HG02885 (cell line): ENCODE measurements around the gene STRIP1.
"Not testable (repeated sequence)": the region's sequence is repeated elsewhere in the genome, so short reads cannot be mapped to it uniquely, and the experiment has no call there.

ENCODE experiments used
- ATAC-seq: cut with Tn5 transposase; IDR thresholded peaks from one replicate; pipeline ENCODE4 v1.9.1; 2021; ENCODE audit warnings: mild to moderate bottlenecking; ENCODE audit not compliant: unreplicated experiment, poor library complexity

STRIP1 gene

DNA sequence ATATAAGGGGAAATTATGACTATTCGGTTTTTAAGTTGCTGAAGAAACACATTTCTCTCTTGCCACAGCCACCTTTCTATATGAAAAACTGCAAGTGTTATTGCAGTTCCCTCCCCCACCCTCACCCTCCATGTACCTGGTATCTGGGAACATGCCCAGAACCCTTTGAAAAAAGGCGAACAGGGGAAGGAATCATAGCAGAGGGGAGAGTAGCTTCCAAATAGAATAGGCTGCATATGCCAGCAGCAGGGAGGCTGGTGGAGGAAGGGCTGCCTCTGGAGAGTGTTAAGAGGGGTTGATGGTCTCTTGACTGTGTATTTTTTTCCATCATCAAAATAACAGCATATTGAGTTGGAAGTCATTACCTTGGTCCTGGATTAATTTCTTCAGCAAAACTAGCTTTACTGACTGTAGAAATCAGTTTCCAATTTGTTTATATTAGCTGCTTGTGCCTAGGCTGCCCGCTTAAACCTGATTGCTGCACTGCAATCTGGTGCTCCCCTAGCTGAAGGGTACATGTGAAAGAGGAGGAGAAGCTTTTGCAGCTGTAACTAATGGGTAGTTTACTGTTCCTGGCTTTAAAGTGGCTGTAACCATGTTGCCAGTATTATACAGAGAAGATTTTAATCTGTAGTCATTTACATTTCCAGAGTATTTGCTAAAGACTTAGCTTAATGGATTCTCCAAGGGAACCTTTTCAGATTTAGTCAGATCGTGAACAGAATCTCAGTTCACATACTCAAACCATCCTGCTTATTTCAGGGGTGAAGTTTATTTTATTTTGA, 27.2 kb upstream of the STRIP1 start:
- ATAC-seq, result no peak

GRCh38 chr1:110008971-110009565, 25.4 kb upstream of the STRIP1 start:
- no peak for ATAC-seq

GRCh38 chr1:110011527-110012041, 22.8 kb upstream of the STRIP1 start:
- ATAC-seq, result peak; percentile 98

DNA sequence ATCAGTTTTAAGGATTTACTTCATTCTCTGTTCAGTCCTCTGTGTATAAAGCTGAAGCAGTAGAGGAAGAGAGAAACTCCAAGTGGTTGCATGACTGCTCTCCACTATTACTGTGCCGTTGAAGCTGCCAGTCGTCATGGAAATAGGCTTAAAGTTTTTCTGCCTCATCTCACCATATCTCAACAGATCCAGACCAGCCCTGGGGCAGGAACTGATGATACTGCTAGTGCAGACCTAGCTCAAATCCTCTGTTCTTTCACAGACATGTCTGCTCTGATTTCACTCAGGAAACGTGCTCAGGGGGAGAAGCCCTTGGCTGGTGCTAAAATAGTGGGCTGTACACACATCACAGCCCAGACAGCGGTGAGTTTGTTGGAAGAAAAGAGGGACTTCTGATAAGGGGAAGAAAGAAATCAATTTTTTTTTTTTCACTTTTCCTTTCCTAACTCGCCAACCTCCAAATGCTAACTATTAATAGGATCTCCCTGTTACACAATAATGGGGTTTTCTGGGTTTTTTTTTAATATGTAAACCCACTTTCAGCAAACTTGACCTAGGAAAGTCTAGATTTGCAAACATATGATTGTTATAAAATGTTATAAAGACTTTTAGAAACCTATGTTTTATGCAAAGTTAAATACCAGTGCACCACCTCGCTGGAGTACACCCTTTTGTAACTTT, 22.2 kb upstream of the STRIP1 start:
- peak; percentile 66 for ATAC-seq

- no peak for ATAC-seq
Measured at GRCh38 chr1:110017792-110018191, 16.6 kb upstream of the STRIP1 start.

- ATAC-seq, result no peak
Measured at GRCh38 chr1:110018396-110018795, 16.0 kb upstream of the STRIP1 start.

GRCh38 chr1:110019770-110020169, 14.7 kb upstream of the STRIP1 start:
- no peak for ATAC-seq

- no peak for ATAC-seq
Measured at GRCh38 chr1:110021285-110021684, 13.1 kb upstream of the STRIP1 start.

- no peak for ATAC-seq
Measured at GRCh38 chr1:110024613-110025012, 9.8 kb upstream of the STRIP1 start.

DNA sequence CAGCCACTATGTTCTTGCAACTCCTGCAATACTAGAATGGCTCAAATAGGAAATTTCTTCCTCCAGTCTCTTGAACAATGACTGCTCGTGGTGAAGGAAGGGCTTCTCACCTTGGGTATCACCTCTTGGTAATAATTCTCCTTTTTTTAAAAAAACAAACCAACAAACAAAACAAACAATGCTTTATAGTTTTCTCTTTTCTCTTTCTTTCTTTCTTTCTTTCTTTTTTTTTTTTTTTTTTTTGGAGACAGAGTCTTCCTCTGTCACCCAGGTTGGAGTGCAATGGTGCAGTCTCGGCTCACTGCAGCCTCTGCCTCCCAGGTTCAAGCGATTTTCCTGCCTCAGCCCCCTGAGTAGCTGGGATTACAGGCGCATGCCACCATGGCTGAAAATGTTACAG, 3.7 kb upstream of the STRIP1 start:
- not testable (repeated sequence) for ATAC-seq

DNA sequence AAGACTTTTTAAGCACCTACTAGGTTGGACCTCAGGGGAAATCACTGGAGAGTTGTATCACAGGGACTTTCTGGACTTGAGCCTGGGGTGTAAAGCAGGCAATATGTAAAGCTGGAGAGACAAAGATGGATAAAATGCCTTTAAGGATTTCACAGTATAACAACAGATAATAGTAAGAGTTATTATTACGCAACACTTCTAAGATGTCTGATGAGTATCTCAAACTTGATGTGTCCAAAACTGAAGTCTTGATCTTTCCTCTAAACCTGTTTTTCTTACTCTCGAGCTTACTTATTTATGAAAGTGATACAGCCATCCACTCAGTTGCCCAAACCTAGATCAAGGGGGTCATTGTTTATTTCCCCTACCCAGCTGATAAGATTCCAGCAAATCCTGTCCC, 2.1 kb upstream of the STRIP1 start:
- no peak for ATAC-seq

DNA sequence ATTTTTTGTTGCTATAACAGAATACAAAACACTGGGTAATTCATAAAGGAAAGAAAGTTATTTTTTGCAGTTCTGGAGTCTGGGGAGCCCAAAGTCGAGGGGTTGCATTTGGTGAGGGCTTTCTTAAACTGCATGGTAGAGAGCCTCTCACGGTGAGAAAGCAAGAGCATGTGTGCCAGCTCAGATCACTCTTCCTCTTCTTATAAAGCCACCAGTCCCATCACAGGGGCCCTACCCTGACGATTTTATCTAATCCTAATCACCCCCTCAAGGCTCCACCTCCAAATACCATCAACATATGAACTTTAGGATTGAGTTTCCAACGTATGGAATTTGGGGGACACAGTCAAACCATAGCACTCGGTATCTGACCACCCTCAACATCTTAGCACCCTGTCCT, 1.0 kb upstream of the STRIP1 start:
- no peak for ATAC-seq

- ATAC-seq, result no peak
Measured at GRCh38 chr1:110034040-110034450, 379 bp upstream of the STRIP1 start.

DNA sequence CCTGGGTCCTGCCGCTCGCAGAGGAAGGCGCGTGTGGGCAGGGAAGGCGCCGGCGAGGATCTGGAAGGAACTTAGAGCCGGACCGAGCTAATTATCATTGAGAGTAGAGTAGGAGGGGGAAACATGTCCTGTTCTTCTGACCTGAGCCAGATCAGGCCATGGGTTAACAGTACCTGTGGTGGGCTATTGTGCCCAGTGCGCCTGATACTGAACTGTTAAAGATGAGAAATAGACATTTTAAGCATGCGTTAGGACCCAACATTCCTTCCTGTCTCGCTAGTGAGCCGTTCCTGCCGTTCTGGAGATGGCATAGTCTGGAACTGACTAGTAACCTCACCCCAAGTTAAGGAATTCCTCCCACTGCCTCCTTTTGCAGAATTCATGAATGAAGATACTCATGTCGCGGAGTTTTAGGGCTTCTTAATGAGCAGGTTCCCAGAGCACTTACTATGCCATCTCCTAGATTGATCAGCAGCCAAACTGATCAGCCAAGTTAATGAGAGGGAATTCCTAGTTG, 870 bp downstream of the STRIP1 start:
- ATAC-seq, result peak; percentile 10

DNA sequence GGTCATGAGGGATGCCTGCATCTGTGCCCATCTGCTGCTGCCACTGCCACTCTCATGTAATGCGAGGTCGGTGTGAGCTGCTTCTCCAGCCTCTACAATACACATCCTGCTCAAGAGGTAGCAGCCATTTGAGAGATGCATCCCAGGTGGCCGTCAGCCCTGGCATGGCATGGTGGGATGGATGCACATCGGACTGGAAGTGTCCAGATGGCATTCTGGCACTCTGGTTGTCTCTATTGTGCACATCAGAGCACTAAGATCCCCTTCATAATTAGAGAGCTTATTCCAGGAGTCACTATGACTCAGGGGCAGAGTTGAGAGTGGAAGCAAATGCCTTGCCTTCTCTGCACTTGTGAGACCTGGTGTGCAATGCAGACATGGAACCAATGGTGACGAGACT, 3.8 kb downstream of the STRIP1 start:
- ATAC-seq, result no peak

DNA sequence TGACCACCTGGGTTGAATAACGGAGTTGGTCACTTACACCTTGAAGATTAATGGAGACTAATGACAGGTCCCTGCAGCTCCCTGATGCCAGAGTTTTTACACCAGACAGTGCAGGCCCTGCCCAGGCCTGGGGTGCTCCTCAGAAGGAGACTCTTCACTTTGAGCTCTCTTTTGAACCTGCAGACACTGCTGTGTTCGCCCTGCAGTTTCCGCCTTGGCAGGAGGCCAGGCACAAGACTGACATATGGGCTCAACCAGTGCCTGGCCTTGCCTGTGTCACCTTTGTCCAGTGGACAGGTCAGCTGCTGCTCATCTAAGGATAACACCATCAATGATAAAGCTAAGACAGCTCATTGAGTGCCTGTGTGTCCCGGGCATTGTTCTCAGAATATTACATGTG, 5.2 kb downstream of the STRIP1 start:
- no peak for ATAC-seq

DNA sequence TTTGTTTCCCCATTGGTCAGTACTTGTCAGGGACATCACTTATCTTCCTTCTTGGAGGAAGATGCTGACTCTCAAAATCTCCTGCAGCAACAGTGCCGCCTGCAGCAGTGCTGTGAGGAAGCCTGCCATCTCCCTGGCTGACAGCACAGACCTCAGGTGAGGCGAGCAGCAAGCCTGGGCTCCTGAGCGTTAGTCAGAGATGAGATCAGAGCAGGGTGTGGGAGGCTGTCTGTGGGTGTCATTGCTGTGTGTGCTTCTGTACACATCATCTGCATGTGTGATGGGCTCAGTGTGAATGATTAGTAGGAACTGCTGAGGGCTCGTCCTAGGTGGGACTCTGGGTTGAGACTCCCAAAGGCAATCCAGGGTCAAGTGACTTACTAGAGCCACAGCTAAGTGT, 6.1 kb downstream of the STRIP1 start:
- no peak for ATAC-seq

DNA sequence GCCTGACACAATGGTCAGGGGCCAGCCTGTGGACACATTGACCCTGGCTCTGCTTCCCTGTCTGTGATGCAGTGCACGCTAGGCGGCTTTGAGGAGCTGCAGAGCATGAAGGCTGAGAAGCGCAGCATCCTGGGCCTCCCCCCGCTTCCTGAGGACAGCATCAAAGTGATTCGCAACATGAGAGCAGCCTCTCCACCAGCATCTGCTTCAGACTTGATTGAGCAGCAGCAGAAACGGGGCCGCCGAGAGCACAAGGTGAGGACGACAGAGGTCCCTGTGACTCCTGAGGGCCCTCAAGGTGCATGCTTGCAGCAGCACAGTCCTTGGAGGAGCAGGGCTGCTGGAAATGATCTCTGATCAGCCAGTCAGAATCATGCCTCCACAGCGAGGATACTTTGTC, 8.6 kb downstream of the STRIP1 start:
- ATAC-seq, result no peak

DNA sequence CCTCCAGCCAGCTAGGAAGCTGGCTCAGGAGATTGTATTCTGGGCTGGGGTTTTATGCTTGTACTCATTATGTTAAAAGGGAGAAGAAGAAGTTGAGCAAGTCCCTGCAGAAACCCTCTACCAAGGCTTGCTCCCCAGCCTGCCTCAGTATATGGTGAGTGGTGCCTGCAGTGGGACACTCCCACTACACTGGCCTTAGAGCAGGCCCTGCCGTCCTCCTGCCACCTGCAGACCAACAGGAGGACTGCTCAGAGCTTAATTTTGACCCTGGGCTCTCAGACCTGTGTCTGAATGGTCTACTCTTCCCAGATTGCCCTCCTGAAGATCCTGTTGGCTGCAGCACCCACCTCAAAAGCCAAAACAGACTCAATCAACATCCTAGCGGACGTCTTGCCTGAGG, 13.0 kb downstream of the STRIP1 start:
- ATAC-seq, result no peak

DNA sequence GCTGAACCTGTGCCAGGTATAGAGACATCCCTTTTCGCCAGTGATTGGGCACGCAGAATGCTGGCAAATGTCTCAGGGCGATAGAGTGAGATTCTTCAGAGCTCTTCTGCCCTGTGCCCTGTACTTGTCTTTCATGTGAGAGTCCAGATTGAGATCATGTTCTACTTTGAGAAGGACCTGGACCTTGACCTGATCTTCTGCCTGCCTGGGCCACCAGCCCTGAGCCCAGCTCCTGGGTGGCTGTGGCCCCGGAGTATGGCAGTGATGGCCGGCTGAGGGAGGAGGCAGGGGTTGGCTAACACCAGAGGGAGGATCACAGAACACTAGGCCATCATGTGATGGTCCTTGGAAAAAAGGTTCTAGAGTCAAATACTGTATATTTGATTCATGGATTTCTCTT, 13.8 kb downstream of the STRIP1 start:
- no peak for ATAC-seq

- no peak for ATAC-seq
Measured at GRCh38 chr1:110048923-110049601, 14.6 kb downstream of the STRIP1 start.
